Effector memory CD8-positive, alpha-beta T cell (primary cell): ENCODE measurements around the gene AOC2.
"Not testable (repeated sequence)": the region's sequence is repeated elsewhere in the genome, so short reads cannot be mapped to it uniquely, and the experiment has no call there.

Source experiments
- ATAC-seq: fragments of 150-1000 bp; cut with Tn5 transposase; replicated peaks from 2 replicates; pipeline ENCODE4 v1.10.0; 2021; ENCODE audit warnings: mild to moderate bottlenecking, moderate library complexity
- DNase-seq, 3 experiments: peaks; one replicate each; pipeline ENCODE4 v3.0.0; 2021
- H3K27ac Mint-ChIP-seq, 2 donors: one replicate each; pipeline ENCODE4 v1.8.0; 2022; ENCODE audit warnings: mild to moderate bottlenecking in 2 of 2, mixed read lengths in 2 of 2, moderate library complexity in 2 of 2
- H3K27me3 Mint-ChIP-seq, 2 donors: one replicate each; pipeline ENCODE4 v1.8.0; 2022; ENCODE audit warnings: mixed read lengths in 2 of 2
- H3K36me3 Mint-ChIP-seq: one replicate; pipeline ENCODE4 v1.8.0; 2022; ENCODE audit warnings: mild to moderate bottlenecking, moderate library complexity, mixed read lengths; ENCODE audit not compliant: insufficient read depth
- H3K4me1 Mint-ChIP-seq, 2 donors: one replicate each; pipeline ENCODE4 v1.8.0; 2022; ENCODE audit warnings: low read depth in 2 of 2, mixed read lengths in 2 of 2
- H3K4me3 Mint-ChIP-seq, 2 donors: one replicate each; pipeline ENCODE4 v1.8.0; 2022; ENCODE audit warnings: mild to moderate bottlenecking in 2 of 2, mixed read lengths in 2 of 2, moderate library complexity in 2 of 2
- H3K9me3 Mint-ChIP-seq, 2 donors: one replicate each; pipeline ENCODE4 v1.8.0; 2022; ENCODE audit warnings: mixed read lengths in 2 of 2

Gene AOC2

DNA sequence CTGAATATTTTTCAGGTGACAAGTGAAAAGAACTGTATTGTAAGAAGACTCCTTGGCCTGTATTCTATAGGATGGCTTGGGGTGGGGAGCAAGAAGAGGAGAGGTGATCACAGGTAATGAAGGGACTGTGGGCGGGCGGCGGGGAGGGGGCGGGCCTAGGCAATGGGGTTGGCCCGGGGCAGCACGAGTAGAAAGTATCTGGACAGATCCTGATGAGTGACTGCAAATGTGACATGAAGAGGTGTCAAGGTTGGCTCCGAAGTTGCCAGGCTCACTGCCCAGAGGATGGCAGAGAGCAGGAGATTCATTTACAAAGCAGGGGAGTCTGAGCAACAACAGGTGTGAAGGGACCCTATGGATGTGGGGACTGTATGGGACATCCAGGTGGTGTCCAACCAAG, 45.4 kb downstream of the AOC2 start:
- Mint-ChIP-seq H3K9me3 (no peaks in the 10 kb centered on the region), H3K27me3 (peaks cover 17 to 47% of the 10 kb centered on the region in 2 donors), H3K27ac (no peak overlapping the region), H3K4me3 (no peak overlapping the region), H3K4me1 (no peaks in the 10 kb centered on the region), H3K36me3 (no peaks in the 10 kb centered on the region)
- ATAC-seq (no peak), DNase-seq (no peak)

DNA sequence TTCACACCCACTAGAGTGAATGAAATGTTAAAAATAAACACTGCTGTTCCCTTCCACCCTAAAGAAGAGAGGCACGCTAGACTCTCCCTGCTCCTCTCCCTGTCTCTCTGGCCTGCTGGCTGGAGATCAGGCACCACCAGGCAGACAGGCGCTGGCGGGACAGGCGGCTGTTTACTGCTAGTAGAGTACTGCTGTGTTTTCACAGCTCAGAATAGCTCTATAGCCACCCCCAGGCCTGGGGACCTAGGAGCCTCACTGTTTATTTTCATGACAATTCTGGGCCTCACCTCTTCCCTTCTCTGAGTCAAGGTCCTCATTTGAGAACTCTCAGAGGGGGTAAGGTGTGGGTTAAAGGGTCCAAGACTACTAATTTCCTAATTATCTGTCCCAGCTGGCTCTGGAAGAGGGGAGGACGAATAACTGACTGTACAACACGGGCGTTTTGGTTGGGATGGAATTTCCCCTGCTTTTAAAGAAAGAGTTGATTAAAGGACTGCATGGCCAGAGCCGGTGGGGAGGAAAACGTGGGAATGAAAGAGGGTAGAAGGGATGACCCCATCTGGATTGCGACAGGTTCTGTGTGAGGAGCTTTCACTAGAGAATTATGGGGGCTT, 47.3 kb downstream of the AOC2 start:
- DNase-seq (no peak), ATAC-seq (no peak)
- Mint-ChIP-seq H3K4me3 (no peak overlapping the region), H3K36me3 (no peaks in the 10 kb centered on the region), H3K4me1 (no peaks in the 10 kb centered on the region), H3K27me3 (peaks cover 11 to 45% of the 10 kb centered on the region in 2 donors), H3K9me3 (no peaks in the 10 kb centered on the region), H3K27ac (no peak overlapping the region)

DNA sequence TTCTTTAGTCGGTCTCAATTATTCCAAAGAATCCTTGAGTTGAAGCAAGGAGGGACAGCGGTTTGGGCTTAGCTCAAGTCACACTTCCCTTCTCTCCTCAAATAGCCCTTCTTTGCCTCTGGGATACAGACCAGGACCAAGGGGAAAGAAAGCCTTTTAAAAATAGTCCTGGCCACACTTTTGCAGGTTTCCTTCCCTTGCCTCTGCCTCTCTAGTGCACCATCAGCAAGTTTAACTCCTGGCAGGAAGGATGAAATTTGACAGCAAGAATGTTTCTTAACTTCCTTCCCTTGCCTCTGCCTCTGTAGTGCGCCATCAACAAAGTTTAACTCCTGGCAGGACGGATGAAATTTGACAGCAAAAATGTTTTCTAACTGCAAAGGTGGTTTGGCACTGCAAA, 49.0 kb downstream of the AOC2 start:
- DNase-seq = no peak
- no peaks in the 10 kb centered on the region for H3K9me3 Mint-ChIP-seq
- H3K4me1 Mint-ChIP-seq = no peaks in the 10 kb centered on the region
- no peak overlapping the region for H3K27ac Mint-ChIP-seq
- no peak overlapping the region for H3K4me3 Mint-ChIP-seq
- no peak for ATAC-seq
- no peaks in the 10 kb centered on the region for H3K36me3 Mint-ChIP-seq
- peaks cover 8 to 53% of the 10 kb centered on the region in 2 donors for H3K27me3 Mint-ChIP-seq

DNA sequence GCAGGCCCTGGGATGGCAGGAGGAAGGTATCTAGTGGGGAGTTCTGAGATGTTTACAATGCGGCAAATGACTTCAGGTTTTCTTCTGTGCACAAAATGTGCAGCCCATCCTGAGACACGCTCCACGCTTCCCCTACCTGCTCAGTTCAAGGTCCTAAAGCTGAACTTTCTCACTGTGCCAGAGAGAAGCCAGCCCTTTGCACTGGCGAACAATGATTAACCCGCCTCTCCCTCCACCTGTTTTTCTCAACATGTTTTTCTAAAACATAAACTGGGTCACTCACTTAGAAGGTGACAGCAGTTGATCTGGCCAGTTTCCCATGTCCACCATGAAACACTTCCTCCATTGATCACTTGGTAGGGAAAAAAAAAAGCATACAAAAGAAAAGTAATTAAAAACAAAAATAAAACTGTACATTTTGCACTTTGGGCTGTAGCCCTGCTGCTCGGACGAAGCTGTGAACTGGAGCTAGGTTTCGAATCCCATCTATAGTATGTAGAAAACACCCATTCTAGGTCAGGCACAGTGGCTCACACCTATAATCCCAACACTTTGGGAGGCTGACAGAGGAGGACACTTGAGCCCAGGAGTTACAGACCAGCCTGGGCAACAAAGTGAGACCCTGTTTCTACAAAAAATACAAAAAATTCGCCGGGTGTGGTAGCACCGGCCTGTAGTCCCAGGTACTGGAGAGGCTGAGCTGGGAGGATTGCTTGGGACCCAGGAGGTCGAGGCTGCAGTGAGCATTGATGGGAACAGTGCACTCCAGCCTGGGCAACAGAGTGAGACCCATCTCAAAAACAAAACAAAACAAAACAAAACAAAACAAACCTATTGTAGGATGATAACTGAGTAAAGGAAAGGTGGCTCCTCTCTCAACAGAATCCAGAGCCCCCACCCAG, 50.2 kb downstream of the AOC2 start:
- no peaks in the 10 kb centered on the region for H3K9me3 Mint-ChIP-seq
- H3K27me3 Mint-ChIP-seq = peaks cover 8 to 54% of the 10 kb centered on the region in 2 donors
- no peaks in the 10 kb centered on the region for H3K4me1 Mint-ChIP-seq
- ATAC-seq (no peak), DNase-seq (no peak)
- H3K36me3 Mint-ChIP-seq = no peaks in the 10 kb centered on the region
- no peak overlapping the region for H3K27ac Mint-ChIP-seq
- H3K4me3 Mint-ChIP-seq = no peak overlapping the region

DNA sequence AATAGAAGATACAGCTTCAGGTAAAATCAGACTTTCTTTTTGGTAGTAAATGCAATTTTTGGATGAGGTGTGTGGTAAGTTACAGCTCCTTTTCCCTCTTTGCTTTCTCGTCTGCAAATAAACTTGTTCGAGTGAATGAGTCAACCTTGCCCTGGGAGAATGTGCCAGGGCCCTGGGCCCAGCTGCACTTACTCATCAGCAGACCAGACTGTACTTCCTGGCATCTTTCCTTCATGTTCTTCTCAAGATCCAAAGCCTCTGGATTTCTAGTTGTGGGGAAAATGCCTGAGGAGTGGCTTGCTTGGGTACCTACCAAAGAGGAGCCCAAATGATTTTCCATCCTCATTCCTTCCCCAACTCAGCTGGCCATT, 50.8 kb downstream of the AOC2 start:
- Mint-ChIP-seq H3K27me3 (peaks cover 8 to 57% of the 10 kb centered on the region in 2 donors), H3K4me1 (no peaks in the 10 kb centered on the region), H3K4me3 (no peak overlapping the region), H3K36me3 (no peaks in the 10 kb centered on the region), H3K9me3 (no peaks in the 10 kb centered on the region), H3K27ac (no peak overlapping the region)
- no peak for ATAC-seq
- DNase-seq = no peak

DNA sequence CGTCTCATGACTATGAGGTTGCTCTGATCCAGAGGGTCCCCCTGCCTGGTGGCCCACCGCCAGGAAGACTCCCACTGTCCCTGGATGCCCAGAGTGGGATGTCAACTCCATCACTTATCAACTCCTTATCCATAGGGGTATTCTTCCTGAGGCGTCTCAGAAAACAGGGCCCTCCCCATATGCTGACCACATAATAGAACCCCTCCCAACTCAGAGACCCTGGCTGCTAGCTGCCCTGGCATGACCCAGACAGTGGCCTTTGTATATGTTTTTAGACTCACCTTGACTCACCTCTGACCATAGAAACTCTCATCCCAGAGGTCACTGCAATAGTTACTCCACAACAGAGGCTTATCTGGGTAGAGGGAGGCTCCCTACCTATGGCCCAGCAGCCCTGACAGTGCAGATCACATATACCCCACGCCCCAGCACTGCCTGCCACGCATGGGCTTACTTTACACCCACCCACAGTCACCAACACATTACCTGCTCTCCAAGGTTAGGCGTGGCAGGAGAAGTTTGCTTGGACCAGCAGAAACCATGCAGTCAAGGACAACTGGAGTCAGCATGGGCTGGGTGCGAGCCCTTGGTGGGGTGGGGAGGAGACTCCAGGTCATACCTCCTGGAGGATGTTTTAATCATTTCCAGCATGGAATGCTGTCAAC, 53.9 kb downstream of the AOC2 start:
- Mint-ChIP-seq H3K4me1 (no peaks in the 10 kb centered on the region), H3K27ac (no peak overlapping the region), H3K4me3 (no peak overlapping the region), H3K27me3 (peaks cover 14 to 77% of the 10 kb centered on the region in 2 donors), H3K36me3 (no peaks in the 10 kb centered on the region), H3K9me3 (no peaks in the 10 kb centered on the region)
- ATAC-seq = no peak
- no peak for DNase-seq

DNA sequence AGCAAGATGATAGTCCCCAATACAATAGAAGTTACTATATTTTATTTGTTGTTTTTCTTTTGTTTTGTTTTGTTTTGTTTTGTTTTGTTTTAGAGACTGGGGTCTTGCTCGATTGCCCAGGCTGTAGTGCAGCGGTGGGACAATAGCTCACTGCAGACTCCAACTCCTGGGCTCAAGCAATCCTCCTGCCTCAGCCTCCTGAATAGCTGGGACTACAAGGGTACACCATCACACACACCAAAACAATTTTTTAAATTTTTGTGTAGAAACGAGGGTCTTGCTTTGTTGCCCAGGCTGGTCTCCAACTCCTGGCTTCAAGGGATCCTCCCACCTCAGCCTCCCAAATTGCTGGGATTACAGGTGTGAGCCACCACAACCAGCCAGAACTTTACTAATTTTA, 55.6 kb downstream of the AOC2 start:
- H3K4me1 Mint-ChIP-seq, ATAC-seq, H3K4me3 Mint-ChIP-seq, H3K27ac Mint-ChIP-seq, H3K9me3 Mint-ChIP-seq, DNase-seq, H3K36me3 Mint-ChIP-seq: not testable (repeated sequence)
- peaks cover 14 to 76% of the 10 kb centered on the region in 2 donors for H3K27me3 Mint-ChIP-seq
